T-cell (primary cell): Measurements from ENCODE around the gene MTHFD2L. TPM values are rescaled to one million over a fixed set of nuclear protein-coding genes. Genes with fewer than 3 reads are reported as not detected.

Experiments used
- ATAC-seq, 4 experiments: fragments of 200-7000 bp in 3 of 4; fragments of 150-1000 bp in 1 of 4; cut with Tn5 transposase; replicated peaks in 1 of 4; 1 replicate in 3 of 4; 2 replicates in 1 of 4; pipeline ENCODE4 v1.10.0; 2021; ENCODE audit warnings: moderate library complexity in 3 of 4, mild to moderate bottlenecking in 2 of 4, moderate number of reproducible peaks in 1 of 4
- CTCF ChIA-PET, 2 donors: fragments of 300-600 bp; sonication (Branson Sonifier 250); formaldehyde crosslinking; loops; one replicate each; lab custom pipeline; 2022; ENCODE audit warnings: antibody characterized with exemption in 2 of 2; lab: Charles Lee
- POLR2A ChIA-PET, 2 donors: fragments of 300-600 bp; sonication (Branson Sonifier 250); formaldehyde crosslinking; loops; one replicate each; lab custom pipeline; 2022; ENCODE audit warnings: antibody characterized with exemption in 2 of 2; lab: Charles Lee
- DNase-seq, 35 experiments: peaks; one replicate each; pipeline versions ENCODE4 v3.0.0 to v3.0.0-alpha.2; 2013 to 2023
- H3K27ac ChIP-seq: one replicate; pipeline ENCODE4 v1.5.1; 2013; ENCODE audit warnings: low read length
- H3K27me3 ChIP-seq, 2 experiments: replicated peaks in 1 of 2; 1 replicate in 1 of 2; 2 replicates in 1 of 2; pipeline versions ENCODE4 v1.6.1 to v1.7.0; 2013; ENCODE audit warnings: low read length in 1 of 2, mixed read lengths in 1 of 2; ENCODE audit not compliant: control insufficient read depth in 2 of 2, insufficient read depth in 2 of 2; ENCODE audit errors: extremely low read depth in 1 of 2
- H3K36me3 ChIP-seq, 2 donors: 1 replicate in 1 of 2; 2 replicates in 1 of 2; pipeline versions ENCODE4 v1.6.1 to v1.7.0; 2013; ENCODE audit warnings: low read length in 1 of 2; ENCODE audit not compliant: control insufficient read depth in 2 of 2, insufficient read depth in 1 of 2; ENCODE audit errors: extremely low read depth in 1 of 2
- H3K4me1 ChIP-seq, 2 experiments: 1 replicate in 1 of 2; 2 replicates in 1 of 2; pipeline versions ENCODE4 v1.6.1 to v1.7.0; 2013; ENCODE audit warnings: low read length in 2 of 2, mixed read lengths in 1 of 2; ENCODE audit not compliant: insufficient read depth in 2 of 2, control insufficient read depth in 1 of 2; ENCODE audit errors: extremely low read depth in 1 of 2
- H3K4me3 ChIP-seq, 2 donors: 1 replicate in 1 of 2; 2 replicates in 1 of 2; pipeline versions ENCODE4 v1.5.1 to v1.7.0; 2013; ENCODE audit warnings: mild to moderate bottlenecking in 2 of 2, low read length in 1 of 2, moderate library complexity in 1 of 2; ENCODE audit not compliant: control insufficient read depth in 1 of 2; ENCODE audit errors: extremely low read depth in 1 of 2
- H3K9me3 ChIP-seq: 2 replicates; pipeline ENCODE4 v1.7.0; 2013
- H3K27ac Mint-ChIP-seq, 2 donors: one replicate each; pipeline ENCODE4 v1.8.0; 2020 to 2021; ENCODE audit warnings: mild to moderate bottlenecking in 2 of 2, mixed read lengths in 2 of 2
- H3K27me3 Mint-ChIP-seq, 2 donors: one replicate each; pipeline ENCODE4 v1.8.0; 2021 to 2022; ENCODE audit warnings: mixed read lengths in 2 of 2
- H3K36me3 Mint-ChIP-seq: one replicate; pipeline ENCODE4 v1.8.0; 2021; ENCODE audit warnings: mixed read lengths
- H3K4me1 Mint-ChIP-seq, 3 donors: one replicate each; pipeline ENCODE4 v1.8.0; 2020 to 2022; ENCODE audit warnings: mixed read lengths in 3 of 3, mild to moderate bottlenecking in 1 of 3
- H3K4me3 Mint-ChIP-seq, 3 donors: one replicate each; pipeline ENCODE4 v1.8.0; 2020 to 2022; ENCODE audit warnings: mild to moderate bottlenecking in 3 of 3, mixed read lengths in 3 of 3, moderate library complexity in 3 of 3
- H3K9me3 Mint-ChIP-seq, 3 donors: one replicate each; pipeline ENCODE4 v1.8.0; 2020 to 2022; ENCODE audit warnings: mixed read lengths in 3 of 3
- WGBS: methylation state at CpG from one replicate; pipeline ENCODE4 v1.1.5; 2013; ENCODE audit warnings: missing lambda C conversion rate; ENCODE audit not compliant: insufficient coverage; 5-methylcytosine and 5-hydroxymethylcytosine counted together
- total RNA-seq, 35 experiments: library from RNA in 6 of 35; stranded (reverse) in 6 of 35; fragments of 120-200 nt in 1 of 35; gene quantifications; one replicate each; pipeline versions ENCODE4 v1.2.1 to v1.2.4 and lab custom pipeline; 2013 to 2026

Gene MTHFD2L
- total RNA-seq, 5 donors from 2014 or later (not counting 1 experiment from before 2014, with no cell fraction given): 7.2 to 9.8 (median 7.9) TPM

DNA sequence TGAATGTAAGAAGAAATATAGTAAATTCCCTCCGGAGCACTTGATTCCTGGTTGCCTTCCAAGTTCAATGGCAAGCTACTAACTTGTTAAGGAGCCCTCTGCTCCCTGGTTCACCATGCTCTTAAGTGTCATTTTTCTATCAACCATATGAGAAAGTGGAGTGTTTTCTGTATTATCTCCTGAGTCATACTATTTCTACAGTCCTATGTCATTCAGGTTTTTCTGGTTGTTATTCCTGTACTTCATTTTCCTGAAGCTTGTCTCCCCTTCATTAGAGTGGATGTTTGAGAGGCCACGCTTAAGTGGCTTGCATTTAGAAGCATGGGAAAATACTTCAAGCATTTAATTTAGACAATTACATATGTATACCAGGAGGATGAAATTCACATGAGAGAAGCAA, 135.6 kb downstream of the MTHFD2L start:
- CTCF ChIA-PET: no interaction called here

DNA sequence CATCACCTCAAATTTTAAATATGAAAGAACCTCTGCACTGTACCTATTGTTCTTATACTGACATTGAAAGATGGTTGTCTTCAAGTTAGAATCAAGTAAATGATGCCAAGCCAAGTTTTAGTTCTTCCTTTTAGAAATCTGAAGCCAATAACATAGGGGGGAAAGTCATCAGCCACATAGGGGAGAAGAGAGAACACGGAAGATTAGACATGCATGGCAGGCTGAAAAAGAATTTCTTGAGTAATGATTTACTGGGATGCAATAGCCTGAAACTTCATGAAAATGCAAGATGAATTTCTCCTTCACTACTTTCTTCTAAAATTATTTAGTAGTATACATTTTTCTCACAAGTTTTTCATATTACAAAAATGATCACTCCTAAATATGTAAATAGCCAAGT, 136.8 kb downstream of the MTHFD2L start:
- POLR2A ChIA-PET: no interaction called here
- H3K9me3 ChIP-seq: no peaks in the 10 kb centered on the region
- ATAC-seq (no peak), DNase-seq (no peak)
- Mint-ChIP-seq H3K4me3 (no peak overlapping the region), H3K27me3 (no peaks in the 10 kb centered on the region), H3K36me3 (no peaks in the 10 kb centered on the region), H3K4me1 (no peaks in the 10 kb centered on the region), H3K9me3 (no peaks in the 10 kb centered on the region), H3K27ac (no peak overlapping the region)
- H3K27ac ChIP-seq: no peak overlapping the region
- H3K4me3 ChIP-seq: no peak overlapping the region
- WGBS: no CpG with 5 or more reads among the region's 1 CpG
- no peaks in the 10 kb centered on the region for H3K4me1 ChIP-seq
- H3K27me3 ChIP-seq: no peaks in the 10 kb centered on the region
- H3K36me3 ChIP-seq: no peaks in the 10 kb centered on the region
- CTCF ChIA-PET: no interaction called here

More for the DNA sequence above, 135.6 kb downstream of the MTHFD2L start:
- ATAC-seq (no peak), DNase-seq (no peak)
- Histone ChIP-seq H3K36me3 (no peaks in the 10 kb centered on the region), H3K27ac (no peak overlapping the region), H3K4me3 (no peak overlapping the region), H3K4me1 (no peaks in the 10 kb centered on the region), H3K9me3 (no peaks in the 10 kb centered on the region), H3K27me3 (no peaks in the 10 kb centered on the region)
- no peak overlapping the region for H3K4me3 Mint-ChIP-seq
- H3K4me1 Mint-ChIP-seq: no peaks in the 10 kb centered on the region
- POLR2A ChIA-PET: no interaction called here
- no peaks in the 10 kb centered on the region for H3K27me3 Mint-ChIP-seq
- H3K36me3 Mint-ChIP-seq: no peaks in the 10 kb centered on the region
- no CpG with 5 or more reads among the region's 2 CpGs for WGBS
- no peak overlapping the region for H3K27ac Mint-ChIP-seq
- H3K9me3 Mint-ChIP-seq: no peaks in the 10 kb centered on the region

DNA sequence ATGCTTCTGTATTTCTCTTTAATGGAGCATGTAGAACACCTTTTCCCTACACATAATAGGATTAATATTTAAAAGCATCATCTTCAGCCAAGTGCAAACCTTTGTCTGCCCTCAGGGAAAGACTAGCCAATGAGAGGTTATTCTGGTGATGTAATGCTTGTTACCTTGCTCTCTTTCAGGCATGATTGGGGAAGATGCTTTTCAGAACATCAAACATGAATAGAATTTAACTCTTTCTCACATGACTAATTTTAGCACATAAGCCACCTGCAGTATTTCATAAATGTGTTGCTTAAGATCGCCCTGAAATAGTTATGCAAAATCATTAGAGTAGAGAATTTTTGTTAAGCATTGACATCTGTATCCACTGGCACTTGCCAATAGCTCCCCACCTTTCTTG, 139.6 kb downstream of the MTHFD2L start:
- ATAC-seq (no peak), DNase-seq (no peak)
- no peaks in the 10 kb centered on the region for H3K9me3 ChIP-seq
- Mint-ChIP-seq H3K4me3 (no peak overlapping the region), H3K4me1 (no peaks in the 10 kb centered on the region), H3K27me3 (no peaks in the 10 kb centered on the region), H3K27ac (no peak overlapping the region), H3K36me3 (no peaks in the 10 kb centered on the region), H3K9me3 (no peaks in the 10 kb centered on the region)
- CTCF ChIA-PET: interaction anchor here in 1 of 2 donors (1.4 kb wide), 1 partner anchor 66 kb away, joined by 3 read pairs; no protein-coding TSS in a partner anchor
- no peaks in the 10 kb centered on the region for H3K27me3 ChIP-seq
- H3K4me3 ChIP-seq: no peak overlapping the region
- no peaks in the 10 kb centered on the region for H3K4me1 ChIP-seq
- H3K36me3 ChIP-seq: no peaks in the 10 kb centered on the region
- WGBS: no CpG with 5 or more reads among the region's 1 CpG
- H3K27ac ChIP-seq: no peak overlapping the region
- POLR2A ChIA-PET: no interaction called here

DNA sequence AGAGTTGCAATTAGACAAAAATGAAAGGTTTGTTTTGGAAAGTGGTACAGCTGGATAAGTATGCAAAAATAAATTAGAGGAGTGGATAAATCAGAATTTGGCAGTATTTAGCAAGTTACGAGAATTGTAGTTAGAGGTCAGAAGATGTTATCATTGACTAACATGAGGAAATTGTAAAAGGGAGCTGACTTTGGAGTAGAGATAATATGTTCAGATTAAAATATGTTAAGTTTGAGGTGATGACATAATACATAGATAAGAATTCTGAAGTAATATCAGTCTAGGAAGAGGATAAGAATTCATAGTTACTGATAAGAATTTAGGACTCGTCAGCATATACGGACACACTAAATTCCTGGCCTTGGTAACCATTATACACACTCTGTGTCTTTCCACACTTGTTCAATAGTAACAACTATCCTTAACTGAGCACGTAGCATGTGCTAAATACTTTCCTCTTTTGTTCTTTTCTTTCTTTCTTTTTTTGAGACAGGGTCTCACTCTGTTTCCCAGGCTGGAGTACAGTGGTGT, 146.2 kb downstream of the MTHFD2L start:
- ATAC-seq: no peak
- Mint-ChIP-seq H3K36me3 (no peaks in the 10 kb centered on the region), H3K27ac (no peak overlapping the region), H3K4me3 (no peak overlapping the region), H3K4me1 (peaks cover 9% of the 10 kb centered on the region in 3 donors), H3K27me3 (no peaks in the 10 kb centered on the region), H3K9me3 (no peaks in the 10 kb centered on the region)
- WGBS: 92% methylated on average over 3 of the region's 4 CpGs
- CTCF ChIA-PET: interaction anchor here in 1 of 2 donors (0.6 to 0.8 kb wide), 2 partner anchors 11 to 16 kb away, joined by 3 to 4 read pairs; no protein-coding TSS in a partner anchor
- Histone ChIP-seq H3K9me3 (no peaks in the 10 kb centered on the region), H3K27me3 (no peaks in the 10 kb centered on the region), H3K4me3 (no peak overlapping the region), H3K27ac (no peak overlapping the region), H3K36me3 (no peaks in the 10 kb centered on the region), H3K4me1 (peaks cover 0 to 6% of the 10 kb centered on the region in 2 experiments)
- POLR2A ChIA-PET: interaction anchor here in 1 of 2 donors (0.6 kb wide), 1 partner anchor 24 kb away, joined by 4 read pairs; no protein-coding TSS in a partner anchor
- no peak for DNase-seq

DNA sequence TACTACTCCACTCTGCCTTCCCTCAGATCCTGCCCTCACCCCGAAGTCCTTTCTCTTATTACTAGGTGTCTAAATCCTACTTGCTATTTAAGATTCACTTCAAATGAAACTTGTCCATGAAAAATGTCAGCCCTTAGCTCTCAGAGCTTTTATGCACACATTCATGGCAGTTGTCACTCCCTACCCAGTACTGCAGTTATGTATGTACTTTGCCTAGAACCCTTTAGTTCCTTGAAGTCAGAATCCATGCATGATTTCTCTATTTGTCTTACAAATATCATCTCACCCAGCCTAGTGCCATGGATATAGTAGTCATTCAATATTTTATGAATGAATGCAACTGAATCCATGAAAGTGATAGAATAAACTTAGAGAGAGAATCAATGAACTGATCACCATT, 147.1 kb downstream of the MTHFD2L start:
- Mint-ChIP-seq H3K27me3 (no peaks in the 10 kb centered on the region), H3K9me3 (no peaks in the 10 kb centered on the region), H3K4me3 (no peak overlapping the region), H3K27ac (no peak overlapping the region), H3K4me1 (peaks cover 9 to 13% (median 12%) of the 10 kb centered on the region in 3 donors), H3K36me3 (no peaks in the 10 kb centered on the region)
- H3K9me3 ChIP-seq: no peaks in the 10 kb centered on the region
- DNase-seq (no peak), ATAC-seq (no peak)
- WGBS: 100% methylated on average over 1 of the region's 1 CpG
- no peaks in the 10 kb centered on the region for H3K27me3 ChIP-seq
- H3K4me1 ChIP-seq: peaks cover 0 to 10% of the 10 kb centered on the region in 2 experiments
- POLR2A ChIA-PET: no interaction called here
- no peak overlapping the region for H3K27ac ChIP-seq
- H3K36me3 ChIP-seq: no peaks in the 10 kb centered on the region
- H3K4me3 ChIP-seq: no peak overlapping the region
- CTCF ChIA-PET: interaction anchor here in 1 of 2 donors (0.5 kb wide), 1 partner anchor 60 kb away, joined by 3 read pairs; no protein-coding TSS in a partner anchor

DNA sequence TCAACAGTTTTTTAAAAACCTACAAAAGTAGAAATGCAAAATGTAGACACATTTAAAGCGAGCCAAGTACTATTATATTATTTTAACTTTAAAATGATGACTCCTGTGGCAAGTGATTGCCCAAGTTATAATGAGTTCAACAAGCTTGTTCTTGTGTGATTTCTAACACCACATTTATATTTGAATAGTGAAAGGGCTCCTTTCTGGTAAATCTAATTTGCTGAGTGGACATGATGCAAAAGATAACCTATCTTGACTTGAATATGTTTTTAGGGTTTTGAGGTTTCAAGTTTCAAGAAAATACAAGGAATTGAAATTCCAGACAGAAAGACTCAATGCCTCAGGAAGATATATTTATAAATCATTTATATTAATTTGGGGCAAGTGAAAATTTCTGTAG, 149.3 kb downstream of the MTHFD2L start:
- no CpG with 5 or more reads among the region's 1 CpG for WGBS
- Mint-ChIP-seq H3K36me3 (no peaks in the 10 kb centered on the region), H3K27me3 (no peaks in the 10 kb centered on the region), H3K27ac (no peak overlapping the region), H3K4me3 (no peak overlapping the region), H3K4me1 (peaks cover 9 to 13% (median 12%) of the 10 kb centered on the region in 3 donors), H3K9me3 (no peaks in the 10 kb centered on the region)
- ChIA-PET POLR2A (interaction anchor here in 1 of 2 donors (0.5 kb wide), 1 partner anchor 1242 kb away, joined by 9 read pairs; no protein-coding TSS in a partner anchor), CTCF (interaction anchor here (1.0 to 1.4 kb wide), 3 partner anchors 11 to 77 kb away, joined by 3 to 4 read pairs (median 4); no protein-coding TSS in a partner anchor)
- no peaks in the 10 kb centered on the region for H3K36me3 ChIP-seq
- no peaks in the 10 kb centered on the region for H3K27me3 ChIP-seq
- H3K4me3 ChIP-seq: no peak overlapping the region
- H3K9me3 ChIP-seq: no peaks in the 10 kb centered on the region
- DNase-seq (no peak), ATAC-seq (no peak)
- H3K27ac ChIP-seq: no peak overlapping the region
- peaks cover 0 to 10% of the 10 kb centered on the region in 2 experiments for H3K4me1 ChIP-seq
